Kidney tubule cell (primary cell): Measurements from ENCODE around the gene BRD1.

ENCODE experiments used
- DNase-seq: peaks from one replicate; pipeline ENCODE4 v3.0.0-alpha.2; 2018; ENCODE audit warnings: low spot score

Gene BRD1

DNA sequence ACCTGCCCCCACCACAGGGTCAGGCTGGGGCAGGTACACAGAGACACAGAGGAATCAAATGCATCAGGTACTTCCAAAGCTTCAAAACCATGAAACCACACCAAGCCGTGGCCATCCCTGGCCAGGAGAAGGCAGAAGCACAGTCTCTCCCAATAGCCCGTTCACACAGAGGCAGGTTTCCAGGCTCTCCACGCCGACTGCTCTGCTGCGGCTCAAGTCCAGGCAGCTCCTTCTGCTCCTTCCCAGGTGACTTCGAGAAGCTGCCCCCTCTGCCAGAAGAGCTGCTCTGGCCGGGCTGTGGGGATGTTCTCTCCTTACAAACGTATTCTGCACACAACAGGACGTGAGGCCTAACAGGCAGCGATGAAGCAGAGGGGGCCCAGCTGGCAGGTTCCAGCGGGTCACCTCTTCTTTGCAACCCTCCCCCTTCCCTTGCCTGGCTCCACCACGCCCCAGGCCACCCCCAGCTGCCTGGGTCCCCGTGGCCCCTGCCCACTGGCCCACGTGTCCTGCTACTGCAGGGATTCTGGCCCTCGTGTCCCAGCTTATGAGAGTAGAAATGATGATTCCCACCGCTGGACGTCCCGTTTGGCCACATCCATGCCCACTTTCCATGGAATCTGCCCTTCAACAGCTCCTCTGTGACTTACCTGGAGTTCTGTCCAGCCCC, 26.1 kb downstream of the BRD1 start:
- no peak for DNase-seq

DNA sequence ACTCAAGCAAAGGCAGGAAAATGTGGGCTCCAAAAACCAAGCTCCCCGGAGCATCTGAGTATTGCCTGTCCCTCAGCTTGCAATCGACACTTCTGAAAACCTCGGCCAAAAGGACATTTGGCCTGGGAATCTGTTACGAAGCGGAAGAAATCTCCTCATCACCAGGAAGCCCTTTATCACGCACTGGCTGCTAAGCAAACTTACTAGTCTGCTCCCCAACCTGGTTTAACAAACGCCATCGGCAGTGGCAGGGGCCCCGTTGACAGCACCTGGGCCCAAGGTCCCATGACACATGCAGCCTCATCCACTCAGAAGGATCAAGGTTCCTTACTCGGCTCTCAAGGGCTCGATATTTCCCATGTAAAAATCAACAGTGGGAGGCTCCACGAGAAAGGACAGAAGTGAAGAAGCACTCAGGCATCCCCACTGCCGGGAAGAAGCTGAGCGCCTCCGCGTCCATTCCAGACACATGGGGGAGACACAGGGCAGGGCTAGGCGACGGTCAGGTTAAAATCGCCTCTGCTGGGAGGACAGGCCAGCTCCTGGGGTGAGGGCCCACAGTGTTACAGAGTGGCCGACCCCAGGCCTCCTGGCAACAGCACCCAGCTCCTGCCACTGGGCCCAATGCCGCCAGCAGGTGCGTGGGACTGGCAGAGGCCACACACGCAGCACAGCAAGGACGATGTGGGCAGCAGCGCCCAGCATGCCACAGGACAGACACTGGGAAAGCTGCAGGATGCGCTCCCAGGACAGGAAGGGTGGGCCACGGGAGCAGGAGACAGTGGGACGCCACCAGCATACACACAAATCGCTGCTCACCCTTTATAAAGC, 27.1 kb downstream of the BRD1 start:
- no peak for DNase-seq

DNA sequence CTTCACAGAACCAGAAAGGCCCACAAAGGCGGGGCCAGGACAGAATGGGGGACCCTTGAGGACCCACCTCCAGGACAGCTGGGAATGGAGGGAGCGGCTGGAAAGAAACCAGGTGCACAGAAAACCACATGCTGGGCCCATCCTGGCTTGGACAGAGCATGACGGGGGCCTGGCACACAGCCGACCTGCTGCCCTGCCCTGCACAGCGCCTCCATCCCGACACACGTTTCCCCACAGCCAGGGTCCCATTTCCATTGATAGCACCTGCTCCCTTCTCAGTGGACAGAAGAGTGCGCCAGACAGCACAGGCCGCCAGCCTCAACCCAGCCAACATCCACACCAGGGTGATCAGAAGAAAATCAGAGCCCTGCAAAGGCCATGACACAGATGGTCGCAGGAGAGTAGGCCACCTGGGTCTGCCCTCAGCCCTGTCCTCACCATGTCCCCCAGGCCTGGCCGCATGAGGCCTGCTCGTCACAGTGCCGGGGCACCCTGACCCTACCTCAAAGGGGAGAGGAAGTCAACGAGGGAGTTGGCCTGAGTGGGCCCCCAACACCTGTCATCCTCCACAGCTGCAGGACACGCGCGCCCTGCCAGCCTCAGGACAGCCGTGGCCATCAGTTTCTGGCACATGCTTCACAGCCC, 28.1 kb downstream of the BRD1 start:
- no peak for DNase-seq

DNA sequence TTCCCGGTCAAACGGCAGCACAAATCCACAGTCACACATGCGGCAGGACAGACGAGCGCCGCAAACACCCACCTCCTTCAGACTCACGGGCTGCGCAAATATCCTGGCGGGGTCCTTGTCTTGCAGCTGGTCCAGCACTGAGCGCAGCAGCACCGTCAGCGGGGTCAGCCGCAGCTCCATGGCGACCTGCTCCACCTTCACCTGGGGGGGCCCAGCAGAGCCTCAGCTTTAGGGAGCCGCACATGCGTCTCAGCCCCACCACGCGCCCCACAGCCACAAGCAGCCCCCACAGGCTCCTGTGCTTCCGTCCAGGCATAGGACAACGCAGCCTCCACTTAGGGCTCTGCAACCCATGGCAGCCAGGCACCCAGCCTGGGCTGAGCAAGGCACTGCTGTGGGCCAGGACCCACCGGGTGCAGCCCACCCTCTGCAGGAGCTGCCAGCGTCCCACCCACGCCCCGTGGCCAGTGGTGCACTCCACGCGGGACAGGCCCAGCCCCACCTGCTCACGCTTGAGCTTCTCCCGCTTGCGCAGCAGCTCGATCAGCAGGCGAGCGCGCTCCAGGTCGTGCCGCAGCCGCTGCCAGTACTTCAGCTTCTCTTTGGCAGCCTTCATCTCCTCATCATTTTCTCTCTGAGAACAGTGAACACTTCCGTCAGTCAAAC, 29.1 kb downstream of the BRD1 start:
- DNase-seq: no peak

DNA sequence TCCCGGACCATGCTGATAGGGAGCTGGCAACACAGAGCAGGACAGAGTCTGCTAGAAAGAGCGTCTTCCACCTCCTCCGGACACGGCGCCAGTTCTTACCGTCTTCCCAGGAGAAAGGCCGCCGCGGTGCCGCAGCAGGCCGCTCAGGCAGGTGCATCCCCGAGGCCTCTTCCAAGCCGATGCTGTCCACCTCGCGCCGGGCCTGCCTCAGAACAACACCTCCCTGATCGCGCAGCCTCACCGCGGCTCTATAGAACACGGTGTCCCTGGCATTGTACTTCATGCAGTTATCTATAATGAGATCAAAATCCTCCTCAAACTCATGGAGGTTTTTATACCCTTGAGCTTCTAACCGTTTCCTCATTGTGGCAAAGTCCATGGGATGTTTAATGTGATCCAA, 30.0 kb downstream of the BRD1 start:
- DNase-seq: no peak

DNA sequence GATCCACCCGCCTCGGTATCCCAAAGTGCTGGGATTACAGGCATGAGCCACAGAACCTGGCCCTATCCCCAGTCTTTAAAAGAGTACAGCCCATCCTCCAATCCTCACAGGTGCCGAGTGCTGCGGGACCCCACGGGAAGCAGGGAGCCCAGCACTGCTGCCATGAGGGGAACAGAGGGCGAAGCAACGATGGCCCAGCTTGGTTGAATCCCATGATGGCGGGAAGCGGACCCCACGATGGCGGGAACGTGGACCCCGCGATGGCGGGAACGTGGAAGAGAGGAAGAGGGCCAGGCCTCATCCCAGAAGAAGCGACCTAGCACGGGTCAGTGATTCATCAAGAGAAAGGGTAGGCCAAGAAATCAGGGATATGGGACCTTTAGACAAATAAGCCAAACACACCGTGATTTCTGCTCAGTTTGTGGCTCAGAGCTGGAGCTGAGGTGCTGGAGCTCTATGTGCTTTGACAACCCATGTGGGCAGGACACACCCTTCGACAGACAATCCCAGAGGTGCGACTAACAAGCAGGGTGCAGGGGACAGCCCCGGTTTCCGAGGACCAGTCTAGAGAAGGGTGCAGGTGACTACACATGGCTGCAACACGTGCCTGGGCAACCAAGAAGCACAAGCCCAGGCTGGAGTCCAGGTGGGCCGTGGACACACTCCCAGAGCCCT, 30.9 kb downstream of the BRD1 start:
- no peak for DNase-seq

DNA sequence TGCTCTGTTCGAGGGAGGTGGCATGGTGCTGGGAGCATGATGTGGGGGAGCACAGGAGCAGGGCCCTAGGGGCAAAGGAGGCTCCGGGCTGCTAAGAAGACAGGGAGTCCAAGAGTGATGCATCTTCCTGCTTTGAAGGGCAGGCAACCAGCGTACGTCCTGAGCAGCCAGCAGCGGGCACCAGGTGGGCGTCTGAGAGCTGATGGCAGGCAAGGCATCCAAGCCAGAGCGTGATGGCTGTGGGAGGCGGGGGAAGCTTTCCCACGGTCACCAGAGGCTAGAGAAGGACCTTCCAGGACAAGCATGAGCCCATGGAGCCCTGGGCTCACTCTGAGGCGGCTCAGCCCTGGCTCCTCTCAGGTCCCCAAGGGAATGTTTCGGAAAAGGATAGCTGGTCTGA, 32.2 kb downstream of the BRD1 start:
- no peak for DNase-seq

DNA sequence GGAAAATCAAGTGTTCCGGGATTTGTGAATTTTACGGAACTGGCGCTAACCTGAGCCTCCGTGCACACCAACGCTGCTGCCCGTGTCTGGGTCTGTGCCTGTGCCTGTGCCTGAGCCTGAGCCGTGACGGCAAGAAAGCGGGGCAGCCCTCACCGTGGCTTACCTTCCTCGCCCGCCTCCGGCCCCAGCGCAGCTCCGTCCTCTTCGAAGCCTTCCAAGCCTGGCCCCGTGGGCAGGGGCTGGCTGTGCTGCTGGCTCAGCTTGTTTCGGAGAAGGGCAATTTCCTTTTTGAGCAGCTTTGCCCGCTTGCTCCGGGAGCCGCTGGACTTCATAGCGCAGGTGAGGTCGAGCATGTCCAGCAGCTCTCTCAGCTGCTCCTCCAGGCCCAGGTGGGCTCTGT, 33.8 kb downstream of the BRD1 start:
- DNase-seq: no peak

DNA sequence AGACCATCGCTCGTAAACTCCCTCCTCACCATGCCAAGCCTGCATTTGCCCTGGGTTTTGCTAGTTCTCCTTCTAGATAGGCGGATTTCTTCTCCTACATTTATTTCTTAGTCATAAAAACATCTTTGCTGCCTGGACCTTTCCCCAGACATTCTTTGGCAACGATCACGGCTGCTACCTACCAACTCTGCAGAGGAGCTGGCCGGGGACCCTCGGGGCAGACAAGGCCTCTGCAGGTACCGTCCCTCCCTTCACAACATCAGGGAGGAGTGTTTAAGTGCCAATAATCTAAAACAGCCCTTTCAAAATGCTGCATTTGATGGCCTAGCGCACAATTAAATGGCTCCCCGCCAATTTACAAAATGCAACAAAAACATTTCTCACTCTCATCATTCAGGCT, 34.4 kb downstream of the BRD1 start:
- no peak for DNase-seq

DNA sequence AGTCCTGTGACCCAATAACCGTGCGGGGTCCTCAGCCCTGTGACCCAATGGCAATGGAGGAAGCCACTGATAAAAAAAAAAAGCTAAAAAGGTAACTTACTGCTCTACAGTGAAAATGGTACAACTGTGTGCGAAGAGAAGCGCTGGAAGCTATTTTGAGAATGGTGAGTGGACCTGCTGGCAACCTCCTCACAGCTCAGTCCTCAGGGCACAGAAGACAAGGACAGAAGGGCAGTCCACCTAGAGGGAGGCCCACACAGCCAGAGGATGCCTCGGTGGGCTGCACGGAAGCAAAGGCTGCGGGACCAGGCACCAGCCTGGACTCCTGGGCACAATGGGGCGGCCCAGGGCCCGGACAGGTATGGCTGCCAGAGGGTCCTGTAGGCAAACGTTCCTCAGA, 35.6 kb downstream of the BRD1 start:
- no peak for DNase-seq

DNA sequence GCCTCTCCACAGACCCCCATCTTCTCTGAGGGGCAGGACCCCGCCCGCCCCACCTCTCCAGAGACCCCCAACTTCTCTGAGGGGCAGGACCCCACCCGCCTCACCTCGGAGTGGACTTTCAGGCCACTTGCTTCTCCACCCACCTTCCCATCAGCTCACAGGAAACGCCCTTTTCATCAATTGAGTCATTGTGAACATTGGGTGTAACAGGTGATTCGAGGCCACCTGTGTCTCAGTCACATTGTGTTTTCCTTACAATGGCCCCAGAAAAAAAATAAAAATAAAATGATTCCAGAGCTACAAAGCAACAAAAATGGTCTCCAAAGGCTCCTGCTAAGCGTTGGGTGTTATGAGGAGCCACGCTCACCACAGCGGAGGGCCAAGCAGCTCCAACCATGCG, 36.0 kb downstream of the BRD1 start:
- DNase-seq: no peak

DNA sequence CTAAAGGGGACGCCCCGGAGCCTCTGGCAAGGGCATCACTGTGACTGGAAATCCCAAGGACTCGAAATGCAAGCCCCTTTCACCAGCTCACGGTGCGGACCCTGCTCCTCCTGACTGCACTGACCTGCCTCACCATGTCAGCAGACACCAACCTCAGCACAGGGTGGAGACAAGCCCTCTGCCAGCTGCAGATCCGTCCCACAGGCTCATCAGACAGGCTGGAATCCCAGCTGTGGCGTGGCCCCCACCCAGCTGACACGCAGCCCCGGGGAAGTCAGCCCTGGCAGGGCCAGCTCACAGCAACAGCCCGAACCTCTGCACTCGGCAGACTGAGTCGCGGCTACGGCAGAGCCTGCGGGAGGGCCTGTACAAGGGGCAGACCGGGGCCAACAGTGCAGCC, 36.8 kb downstream of the BRD1 start:
- DNase-seq: no peak

DNA sequence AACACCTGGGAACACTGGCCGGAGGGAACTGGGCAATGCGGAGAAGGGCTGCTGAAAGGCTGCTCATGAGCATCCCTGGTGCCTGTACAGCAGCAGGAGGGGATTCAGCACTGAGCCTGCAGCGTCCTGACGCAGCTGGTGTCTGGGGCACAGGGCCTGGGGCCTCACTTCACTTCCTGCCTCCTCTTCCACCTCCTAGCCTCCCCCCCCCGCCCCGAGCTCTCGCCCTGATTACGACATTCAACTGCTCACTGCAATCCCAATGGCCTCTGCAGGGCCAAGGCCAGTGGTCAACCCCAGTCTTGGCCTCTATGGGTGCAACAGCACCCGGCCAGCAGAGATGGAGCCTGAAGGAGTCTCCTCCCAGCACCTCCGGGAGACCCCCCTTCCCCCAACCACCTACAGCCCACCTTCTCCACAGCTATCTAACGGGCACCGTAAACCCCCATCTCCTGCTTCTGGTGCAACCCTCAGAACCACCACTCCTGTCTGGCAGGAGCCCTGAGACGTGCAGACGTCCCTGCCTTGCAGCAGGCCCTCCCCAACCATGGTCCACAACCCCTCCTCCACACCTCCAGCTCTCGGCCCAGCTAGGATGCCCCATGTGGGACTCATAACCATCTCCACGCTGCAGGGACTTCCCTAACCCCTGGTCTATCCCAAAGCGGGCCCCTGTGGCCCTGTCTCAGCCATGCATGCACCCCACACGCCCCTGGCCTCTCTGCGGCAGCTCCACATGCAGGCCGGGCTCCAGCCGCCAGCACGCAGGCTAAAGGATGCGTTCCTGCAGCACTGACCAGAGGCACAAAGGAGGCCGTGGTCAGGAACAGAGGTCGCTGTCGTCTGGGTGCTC, 38.2 kb downstream of the BRD1 start:
- DNase-seq: no peak

DNA sequence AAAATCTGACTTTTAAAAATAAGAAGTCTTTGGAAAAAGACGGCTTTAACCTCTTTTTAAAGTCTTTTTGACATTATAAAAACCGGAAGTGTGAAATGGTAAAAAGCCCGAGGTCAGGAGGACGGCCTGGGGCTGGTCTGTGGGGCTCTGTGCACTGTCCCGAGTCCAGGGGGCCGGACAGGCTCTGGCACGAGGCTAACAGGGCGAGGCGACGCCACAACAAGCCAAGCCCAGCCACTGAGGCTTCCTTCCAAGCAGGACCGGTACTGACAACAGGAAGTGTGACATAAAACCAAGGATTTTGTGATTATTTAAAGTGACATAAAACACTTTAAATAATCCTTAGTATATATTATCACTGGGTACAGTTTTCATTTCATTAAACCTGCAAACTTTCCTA, 39.2 kb downstream of the BRD1 start:
- DNase-seq: no peak

DNA sequence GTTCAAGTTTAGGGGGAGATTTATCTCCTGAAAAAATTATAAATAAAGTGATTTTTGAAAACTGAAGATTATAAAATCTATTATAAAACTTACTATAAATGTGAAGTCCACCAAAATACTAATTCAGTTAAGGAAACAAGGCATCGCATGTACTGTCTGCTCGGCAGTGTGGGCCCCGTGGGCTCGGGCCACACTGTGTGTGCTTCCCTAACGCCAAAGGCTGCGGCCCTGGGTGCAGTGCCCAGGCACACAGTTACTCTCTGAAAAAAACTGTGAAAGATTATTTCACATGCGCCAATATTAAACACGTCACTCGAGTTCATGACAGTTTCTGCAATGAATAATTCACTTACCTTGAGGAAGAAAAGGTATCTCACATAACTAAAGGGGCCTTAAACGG, 39.8 kb downstream of the BRD1 start:
- DNase-seq: no peak

DNA sequence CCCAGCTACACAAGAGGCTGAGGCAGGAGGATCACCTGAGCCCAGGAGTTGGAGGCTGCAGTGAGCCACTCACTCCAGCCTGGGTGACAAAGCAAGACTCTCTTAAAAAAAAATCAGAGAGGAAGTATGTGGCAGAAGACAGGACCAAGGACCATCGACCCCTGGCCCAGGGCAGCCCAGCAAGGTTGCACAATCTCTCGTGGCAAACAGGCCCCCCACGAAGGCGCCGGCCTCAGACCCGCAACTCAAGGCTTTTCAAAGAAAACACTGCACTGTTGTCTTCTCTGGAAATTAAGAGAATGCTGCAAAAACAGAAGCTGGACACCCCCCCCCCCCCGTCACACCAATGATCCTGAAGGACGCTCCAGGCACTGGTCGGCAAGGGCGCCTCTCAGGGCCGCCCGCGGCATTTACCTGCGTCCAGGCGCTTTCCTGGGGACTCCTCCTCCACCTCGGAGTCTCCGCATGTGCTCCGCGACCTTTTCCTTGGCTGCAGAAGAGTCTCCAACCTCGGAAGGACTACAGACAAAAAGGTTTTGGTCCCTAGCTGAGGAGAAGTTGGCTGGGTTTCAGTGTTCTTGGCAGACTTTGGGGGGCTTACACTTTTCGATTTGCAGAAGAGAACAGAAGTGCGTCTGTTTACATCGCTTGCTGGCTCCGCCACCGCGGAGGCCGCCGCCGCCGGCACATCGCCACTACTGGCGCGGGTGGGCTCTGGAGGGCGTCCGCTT, 40.5 kb downstream of the BRD1 start:
- DNase-seq: no peak

DNA sequence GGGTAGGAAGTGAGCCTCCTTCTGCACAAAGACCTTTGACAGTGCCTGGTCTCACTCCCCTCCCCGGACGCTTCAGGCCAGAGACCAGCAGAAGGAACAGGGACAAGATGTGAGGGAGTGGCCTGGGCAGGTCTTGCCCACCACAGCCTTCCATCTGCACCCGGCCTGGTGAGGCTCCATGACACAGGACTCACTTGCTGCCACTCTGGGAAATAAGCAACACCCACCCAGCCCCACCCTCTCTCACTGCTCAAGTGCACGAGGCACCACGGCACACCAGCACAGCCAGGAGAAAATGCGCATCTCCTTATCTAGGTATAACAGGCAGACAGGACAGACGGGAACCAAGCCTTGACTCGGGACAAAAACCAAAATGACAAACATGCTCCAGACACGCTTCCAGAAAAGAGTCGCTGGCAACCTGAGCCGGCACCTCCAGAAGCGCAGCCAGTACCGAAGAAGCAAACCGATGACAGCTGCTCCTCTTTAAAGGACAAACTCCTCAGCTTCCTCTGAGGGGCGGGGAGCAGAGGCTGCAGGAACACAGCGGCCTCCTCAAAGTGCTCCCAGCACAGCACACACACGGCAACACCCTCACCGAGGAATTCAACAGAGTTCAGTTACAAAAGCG, 41.7 kb downstream of the BRD1 start:
- DNase-seq: no peak

DNA sequence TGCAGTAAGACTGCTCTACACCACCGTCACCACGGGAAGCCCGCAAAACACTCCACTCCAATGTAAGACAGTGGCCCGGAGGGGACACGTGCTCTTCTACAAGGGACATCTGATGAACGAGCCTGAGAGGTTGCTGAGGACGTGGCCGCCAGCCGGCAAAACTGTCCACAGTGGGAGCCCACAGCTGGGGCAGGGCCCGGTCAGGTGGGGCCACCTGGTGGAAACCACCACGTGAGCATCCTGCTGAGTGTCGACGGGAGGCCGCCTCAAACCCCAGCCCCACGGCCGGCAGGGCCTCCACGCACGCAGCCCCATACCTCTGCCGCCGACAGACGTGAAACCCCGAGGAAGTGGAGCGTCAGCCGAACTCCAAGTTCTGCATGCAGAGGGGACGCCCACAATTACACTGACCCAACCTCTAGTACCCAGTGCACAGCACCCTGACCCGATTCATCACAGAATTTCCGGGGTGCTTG, 42.6 kb downstream of the BRD1 start:
- DNase-seq: no peak

DNA sequence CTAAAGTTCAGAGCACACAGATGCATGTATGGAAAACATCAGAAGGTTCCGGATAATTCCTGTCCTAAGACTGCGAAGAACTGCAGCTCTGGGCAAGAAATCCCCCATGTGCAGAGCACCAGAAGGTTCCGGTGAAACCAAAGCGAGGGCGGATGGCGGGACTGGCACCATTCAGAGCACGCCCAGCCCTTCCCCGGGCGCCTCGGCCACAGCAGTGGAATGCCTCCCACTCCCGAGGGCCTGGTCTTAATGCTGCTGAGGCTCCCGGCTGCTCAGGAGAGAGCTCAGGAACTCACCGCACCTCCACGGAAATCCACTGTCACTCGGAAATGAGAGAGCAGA, 43.1 kb downstream of the BRD1 start:
- DNase-seq: no peak
